NCI-H146 (cell line): ENCODE results near the gene LYL1.
"Not testable (repeated sequence)": the region's sequence is repeated elsewhere in the genome, so short reads cannot be mapped to it uniquely, and the experiment has no call there.

ENCODE experiments used
- DNase-seq: peaks from one replicate; lab custom pipeline; 2025; lab: John Stamatoyannopoulos, UW

Gene LYL1

DNA sequence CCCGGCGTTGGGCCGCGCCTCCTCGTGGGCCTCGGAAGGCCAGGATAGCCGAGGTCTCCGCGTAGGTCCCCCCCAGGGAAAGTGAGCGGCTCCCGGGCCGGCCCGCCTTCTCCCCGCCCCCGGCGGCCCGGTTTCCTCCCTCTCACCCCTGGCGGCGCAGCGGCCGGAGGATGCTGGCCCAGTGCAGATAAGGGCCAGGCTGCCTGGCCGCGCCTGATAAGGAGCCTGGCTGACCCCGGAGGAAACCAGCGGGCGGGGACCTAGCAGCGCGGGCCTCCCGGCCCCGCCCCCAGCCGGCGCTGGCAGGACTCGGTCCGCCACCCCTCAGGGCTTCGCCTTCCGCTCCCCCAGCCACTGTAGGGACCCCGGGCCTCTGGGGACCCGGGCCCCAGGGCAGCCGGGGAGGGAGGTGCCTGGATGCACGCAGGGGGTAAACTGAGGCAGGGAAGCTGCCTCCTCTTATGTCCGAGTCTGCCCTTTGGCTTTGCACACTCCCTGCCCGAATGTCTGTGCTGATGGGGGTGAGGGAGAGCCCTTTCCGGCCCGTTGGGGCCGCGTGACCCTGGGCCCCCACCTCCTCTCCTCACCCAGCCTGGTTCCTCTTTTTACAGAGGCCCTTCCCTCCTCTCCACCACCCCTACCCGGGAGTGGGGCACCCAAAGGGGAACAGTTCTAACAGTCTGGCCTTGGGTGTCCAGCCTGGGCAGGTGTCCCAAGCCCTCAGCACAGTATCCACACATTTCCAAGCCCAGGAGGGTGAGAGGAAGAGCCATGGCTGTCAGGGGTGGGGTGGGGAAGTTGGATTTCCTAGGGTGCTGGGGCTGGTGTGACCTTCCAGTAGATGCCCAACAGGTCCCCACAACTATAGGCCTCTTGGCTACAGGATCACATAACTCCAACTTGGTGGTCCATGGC lies at the start of gene LYL1:
Gene LYL1, minus strand, starts transcription at position 193 of the 915 bp plus-strand sequence. CDS start 1,687 bp downstream, outside the sequence.
- peak; percentile 64 for DNase-seq

DNA sequence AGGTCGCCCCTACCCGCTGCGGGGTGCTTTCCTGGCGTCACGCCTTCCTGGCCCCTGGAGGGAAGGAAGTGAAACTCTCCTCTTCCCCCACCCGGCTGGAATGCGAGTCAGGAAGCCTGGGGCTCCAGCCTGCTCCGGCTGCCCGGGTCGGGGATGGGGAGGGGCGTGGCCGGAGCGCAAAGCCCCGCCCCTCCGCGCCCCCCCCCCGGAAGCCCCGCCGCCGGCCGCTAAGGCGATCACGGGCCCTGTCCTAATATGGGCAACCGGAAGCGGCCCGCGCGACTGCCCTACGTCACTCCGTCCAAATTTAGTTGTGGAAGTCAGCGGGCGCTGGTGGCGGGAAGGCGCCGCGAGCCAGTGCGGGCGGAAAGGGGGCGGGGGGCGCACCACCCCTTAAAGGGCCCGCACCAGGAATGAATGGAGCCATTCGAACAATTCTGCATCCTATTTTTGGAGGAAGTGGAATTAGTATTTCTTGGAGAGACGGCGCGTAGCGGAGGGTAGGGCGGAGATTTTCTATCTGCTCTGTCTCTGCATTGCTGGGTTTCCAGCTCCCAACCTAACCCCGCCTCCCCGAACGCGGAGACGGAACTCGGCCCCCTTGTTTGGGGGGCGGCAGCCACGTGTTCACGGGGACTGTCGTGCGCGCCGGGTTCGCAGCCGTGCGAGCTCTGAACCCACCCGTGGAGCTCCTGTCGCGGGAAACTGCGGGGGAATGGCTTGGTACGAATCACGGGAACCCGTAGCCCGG lies 49.1 kb upstream of the LYL1 start:
- DNase-seq = peak; percentile 99

GRCh38 chr19:13150931-13151604 lies 48.4 kb upstream of the LYL1 start:
- DNase-seq = no peak

- DNase-seq = peak; percentile 97
These were observed 47.7 kb upstream of the LYL1 start, which contains the start of the genes IER2 and STX10 for GRCh38 chr19:13150187-13150930. Gene IER2, plus strand, starts transcription at chr19:13150411. Its CDS starts 2,776 bp downstream, at chr19:13153187. Gene STX10, minus strand, starts transcription at chr19:13150375. Its CDS starts 202 bp downstream, at chr19:13150173.

- DNase-seq = peak; percentile 81
These were observed 47.0 kb upstream of the LYL1 start for GRCh38 chr19:13149628-13150186.

- not testable (repeated sequence) for DNase-seq
These were observed 46.5 kb upstream of the LYL1 start for GRCh38 chr19:13149173-13149627.

- no peak for DNase-seq
These were observed 44.3 kb upstream of the LYL1 start for GRCh38 chr19:13146763-13147563.

- DNase-seq = no peak
These were observed 37.1 kb upstream of the LYL1 start for GRCh38 chr19:13139633-13140311.

- no peak for DNase-seq
These were observed 36.2 kb upstream of the LYL1 start for GRCh38 chr19:13138916-13139198.

DNA sequence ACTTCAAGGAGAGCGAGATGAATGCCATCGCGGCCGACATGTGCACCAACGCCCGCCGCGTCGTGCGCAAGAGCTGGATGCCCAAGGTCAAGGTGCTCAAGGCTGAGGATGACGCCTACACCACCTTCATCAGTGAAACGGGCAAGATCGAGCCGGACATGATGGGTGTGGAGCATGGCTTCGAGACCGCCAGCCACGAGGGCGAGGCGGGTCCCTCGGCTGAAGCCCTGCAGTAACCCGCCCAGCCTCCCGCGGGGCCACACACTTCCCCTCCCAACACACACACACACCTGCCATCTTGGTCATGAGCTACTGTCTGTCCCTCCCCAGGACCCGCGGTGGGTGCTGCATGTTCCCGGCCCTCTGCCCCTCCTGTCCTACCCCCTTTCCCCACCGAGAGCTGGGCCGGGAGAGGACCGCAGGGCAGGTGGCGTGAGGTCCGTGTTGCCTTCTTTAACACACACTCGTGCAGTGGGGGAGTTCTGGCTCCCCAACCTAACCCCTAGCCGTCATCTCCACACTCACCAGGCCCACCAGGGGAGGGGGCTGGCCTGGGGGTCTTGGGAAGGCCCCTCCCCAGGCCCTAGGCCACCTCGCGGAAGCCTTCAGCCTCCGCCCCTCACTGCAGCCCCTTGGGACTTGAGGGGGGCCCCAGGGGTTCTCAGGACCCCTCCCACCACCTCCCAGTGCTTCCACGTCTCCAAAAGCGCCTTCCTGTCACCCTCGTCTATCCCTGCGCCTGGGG lies 35.7 kb upstream of the LYL1 start:
- no peak for DNase-seq

DNA sequence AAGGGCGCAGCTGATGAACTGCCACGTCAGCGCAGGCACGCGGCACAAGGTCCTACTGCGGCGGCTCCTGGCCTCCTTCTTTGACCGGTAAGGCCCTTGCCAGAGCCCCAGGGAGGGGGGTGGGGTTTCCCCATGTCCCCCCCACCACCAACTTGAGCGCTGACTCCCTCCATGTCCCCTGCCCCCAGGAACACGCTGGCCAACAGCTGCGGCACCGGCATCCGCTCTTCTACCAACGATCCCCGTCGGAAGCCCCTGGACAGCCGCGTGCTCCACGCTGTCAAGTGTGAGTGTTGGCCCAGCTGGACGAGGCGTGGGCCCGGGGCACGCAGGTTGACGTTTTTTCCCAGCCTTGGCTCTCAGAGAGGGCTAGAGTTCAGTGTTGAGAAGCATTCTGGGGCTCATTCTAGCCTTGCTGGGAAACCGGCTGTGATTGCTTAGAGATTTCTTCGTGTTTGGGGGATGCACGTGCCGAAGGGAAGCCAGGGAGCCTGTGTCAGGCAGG lies 34.7 kb upstream of the LYL1 start:
- no peak for DNase-seq

- no peak for DNase-seq
These were observed 32.7 kb upstream of the LYL1 start for GRCh38 chr19:13135068-13136062.

GRCh38 chr19:13134626-13135025 lies 32.0 kb upstream of the LYL1 start:
- DNase-seq = no peak

DNA sequence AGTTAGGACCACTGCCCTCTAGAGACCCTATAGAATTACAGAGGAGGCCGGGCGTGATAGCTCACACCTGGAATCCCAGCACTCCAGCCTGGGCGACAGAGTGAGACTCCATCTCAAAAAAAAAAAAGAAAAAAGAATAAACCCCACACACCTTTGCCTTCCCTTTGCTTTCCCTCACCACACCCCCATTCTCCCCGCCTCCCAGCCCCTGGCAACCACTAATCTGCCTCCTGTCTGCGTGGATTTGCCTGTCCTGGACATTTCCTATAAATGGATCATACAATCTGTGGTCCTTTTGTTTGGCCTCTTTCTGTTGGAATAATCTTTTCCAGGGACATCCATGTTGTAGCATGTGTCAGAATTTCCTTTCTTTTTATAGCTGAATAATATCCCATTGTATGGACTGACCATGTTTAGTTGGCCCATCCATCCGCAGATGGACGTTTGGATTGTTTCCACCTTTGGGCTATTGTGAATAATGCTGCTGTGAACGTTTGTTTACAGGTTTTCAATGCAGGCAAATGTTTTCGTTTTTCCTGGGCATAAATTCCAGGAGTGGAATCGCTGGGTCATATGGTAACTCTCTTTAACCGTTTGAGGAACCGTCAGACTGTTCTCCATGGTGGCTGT lies 30.7 kb upstream of the LYL1 start:
- DNase-seq = no peak

DNA sequence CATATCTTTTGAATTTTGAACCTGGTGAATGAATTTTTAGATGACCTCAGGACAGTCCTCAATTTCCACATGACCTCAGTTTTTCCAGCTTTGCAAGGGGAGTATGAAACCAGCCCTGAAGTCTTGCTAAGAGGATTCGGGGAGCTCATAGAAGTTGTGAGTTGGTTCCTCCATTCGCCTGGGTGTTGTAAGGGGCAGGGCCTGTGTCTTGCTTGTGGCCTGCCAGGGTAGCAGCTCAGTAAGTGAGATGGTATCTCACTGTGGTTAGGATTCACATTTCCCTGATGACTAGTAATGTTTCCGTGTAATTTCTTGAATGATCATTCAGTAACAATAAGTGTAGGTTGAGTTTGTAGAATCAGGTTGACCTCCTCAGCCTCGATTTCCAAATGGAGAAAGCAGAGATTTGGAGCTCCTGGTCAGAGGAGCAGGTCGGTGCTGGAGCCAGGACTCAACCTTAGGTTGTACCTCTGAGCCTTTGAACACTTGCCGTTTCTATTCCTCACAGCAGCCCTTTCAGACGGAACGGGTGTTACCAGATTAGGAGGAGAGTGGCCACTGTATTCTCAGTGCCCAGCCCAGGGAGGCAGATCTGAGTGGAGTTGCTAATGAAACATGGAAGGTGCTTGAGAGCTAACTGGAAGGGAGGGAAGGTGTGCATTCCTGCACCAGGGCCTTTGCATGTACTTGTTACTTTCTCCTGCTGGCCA lies 30.0 kb upstream of the LYL1 start:
- no peak for DNase-seq

DNA sequence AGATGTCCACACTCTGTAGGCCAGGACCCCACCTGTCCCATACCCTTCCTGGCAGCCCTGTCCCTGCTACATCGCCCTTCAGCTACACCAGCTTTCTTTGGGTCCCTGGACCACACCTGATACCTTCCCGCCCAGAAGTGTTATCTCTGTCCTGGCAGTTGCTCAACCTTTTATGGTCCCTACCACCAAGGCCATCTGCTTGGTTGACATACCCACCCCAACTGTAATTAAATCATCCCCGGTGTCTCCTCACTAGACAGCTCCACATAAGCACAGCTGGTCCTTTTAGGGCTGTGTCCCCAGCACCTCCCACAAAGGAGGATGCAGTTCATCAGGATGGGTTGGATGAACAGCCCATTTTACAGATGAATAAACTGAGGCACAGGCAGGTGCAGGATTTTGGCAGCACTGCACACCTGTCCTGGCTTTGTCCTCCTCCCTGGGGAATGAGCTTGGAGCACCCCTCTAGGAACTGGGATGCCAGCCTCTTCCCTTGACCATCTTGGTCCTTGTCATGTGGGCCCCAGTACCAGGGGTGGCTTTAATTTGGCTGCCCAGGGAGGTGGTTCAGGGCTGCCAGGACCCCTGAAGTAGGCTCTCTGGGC lies 28.3 kb upstream of the LYL1 start:
- no peak for DNase-seq
